Non-pigmented ciliary epithelial cell (primary cell): ENCODE data around the gene GLB1L2.
"Not testable (repeated sequence)": the region's sequence is repeated elsewhere in the genome, so short reads cannot be mapped to it uniquely, and the experiment has no call there.

ENCODE experiments used
- DNase-seq: peaks from one replicate; pipeline ENCODE4 v3.0.0-alpha.2; 2010; ENCODE audit warnings: low read depth

GLB1L2 gene, protein sequence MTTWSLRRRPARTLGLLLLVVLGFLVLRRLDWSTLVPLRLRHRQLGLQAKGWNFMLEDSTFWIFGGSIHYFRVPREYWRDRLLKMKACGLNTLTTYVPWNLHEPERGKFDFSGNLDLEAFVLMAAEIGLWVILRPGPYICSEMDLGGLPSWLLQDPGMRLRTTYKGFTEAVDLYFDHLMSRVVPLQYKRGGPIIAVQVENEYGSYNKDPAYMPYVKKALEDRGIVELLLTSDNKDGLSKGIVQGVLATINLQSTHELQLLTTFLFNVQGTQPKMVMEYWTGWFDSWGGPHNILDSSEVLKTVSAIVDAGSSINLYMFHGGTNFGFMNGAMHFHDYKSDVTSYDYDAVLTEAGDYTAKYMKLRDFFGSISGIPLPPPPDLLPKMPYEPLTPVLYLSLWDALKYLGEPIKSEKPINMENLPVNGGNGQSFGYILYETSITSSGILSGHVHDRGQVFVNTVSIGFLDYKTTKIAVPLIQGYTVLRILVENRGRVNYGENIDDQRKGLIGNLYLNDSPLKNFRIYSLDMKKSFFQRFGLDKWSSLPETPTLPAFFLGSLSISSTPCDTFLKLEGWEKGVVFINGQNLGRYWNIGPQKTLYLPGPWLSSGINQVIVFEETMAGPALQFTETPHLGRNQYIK

DNA sequence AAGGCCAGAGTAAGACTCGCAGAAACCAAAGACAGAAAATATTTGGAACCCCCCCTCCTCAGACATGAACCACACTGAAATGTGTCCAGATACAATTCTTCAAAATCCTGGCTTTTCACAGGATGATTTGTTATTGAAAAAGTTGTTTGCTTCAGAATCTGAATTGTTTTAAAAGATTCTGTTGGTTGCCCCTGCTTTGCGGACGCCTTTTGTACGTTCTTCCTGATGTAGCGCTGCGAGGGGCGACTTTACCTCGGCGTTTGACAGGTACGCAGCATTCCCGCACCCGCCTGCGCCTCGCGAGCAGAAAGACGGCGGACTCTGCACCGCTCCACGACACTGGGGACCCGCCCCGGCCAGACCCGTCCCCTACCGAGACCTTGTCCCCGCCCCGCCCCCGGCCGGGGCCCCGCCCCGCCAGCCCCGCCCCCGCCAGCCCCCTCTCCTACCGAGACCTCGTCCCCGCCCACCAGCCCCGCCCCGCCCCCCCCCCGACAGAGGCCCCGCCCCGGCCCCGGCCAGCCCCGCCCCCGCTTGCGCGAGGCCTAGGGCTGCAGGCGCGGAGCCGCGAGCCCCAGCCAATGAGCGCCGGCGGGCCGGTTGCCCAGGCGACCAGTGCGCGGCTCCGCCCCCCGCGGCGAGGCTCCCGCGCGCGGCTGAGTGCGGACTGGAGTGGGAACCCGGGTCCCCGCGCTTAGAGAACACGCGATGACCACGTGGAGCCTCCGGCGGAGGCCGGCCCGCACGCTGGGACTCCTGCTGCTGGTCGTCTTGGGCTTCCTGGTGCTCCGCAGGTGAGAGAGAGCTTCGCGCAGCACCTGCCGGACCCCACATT is at the start of gene GLB1L2:
Gene GLB1L2, plus strand, starts transcription at position 635 of the 835 bp plus-strand sequence. Its CDS starts 74 bp downstream, at position 709.
- no peak for DNase-seq

DNA sequence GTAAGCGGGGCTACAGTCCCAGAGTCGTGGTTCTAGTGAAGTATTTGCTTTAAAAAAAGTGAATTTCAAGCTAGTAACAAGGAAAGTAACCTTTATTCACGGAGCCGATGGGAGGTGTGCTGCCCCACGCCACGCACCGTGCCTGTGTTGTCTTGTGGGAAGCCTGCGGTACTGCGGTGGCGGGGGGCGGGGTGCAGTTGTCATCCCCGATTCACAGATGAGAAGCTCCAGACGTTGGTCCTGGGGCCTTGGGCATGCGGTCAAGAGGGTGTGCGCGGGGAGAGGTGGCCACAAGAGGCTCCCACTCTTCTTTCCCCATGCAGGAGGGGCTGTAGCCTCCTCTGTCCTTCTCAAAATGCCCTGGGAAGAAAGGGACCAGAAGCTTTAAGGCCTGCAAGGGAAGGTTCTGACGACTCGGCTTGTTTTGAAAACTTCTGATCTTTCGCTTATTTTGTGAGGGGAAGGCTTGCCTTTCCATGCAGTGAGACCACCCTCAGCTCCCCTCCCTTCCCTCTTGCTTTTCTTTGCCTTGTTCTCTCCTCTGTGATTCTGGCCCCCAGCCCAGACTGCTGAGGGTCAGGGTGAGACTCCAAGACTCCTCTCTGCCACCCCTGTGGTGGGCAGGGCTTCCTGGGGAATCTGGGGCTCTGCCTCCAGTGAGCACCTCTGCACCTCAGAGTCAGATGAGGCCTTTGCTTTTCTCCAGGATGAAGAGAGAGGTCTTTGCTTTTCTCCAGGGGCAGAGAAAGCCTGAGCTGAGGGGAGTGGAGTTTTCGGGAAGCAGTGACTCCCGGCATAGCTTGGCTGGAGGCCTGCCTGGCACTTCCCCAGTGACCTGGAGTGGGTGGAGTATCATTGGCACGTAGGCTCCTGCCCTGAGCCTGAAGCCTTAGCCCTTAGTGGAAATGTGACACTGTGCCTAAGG is 49.4 kb upstream of the GLB1L2 start:
- DNase-seq = no peak

DNA sequence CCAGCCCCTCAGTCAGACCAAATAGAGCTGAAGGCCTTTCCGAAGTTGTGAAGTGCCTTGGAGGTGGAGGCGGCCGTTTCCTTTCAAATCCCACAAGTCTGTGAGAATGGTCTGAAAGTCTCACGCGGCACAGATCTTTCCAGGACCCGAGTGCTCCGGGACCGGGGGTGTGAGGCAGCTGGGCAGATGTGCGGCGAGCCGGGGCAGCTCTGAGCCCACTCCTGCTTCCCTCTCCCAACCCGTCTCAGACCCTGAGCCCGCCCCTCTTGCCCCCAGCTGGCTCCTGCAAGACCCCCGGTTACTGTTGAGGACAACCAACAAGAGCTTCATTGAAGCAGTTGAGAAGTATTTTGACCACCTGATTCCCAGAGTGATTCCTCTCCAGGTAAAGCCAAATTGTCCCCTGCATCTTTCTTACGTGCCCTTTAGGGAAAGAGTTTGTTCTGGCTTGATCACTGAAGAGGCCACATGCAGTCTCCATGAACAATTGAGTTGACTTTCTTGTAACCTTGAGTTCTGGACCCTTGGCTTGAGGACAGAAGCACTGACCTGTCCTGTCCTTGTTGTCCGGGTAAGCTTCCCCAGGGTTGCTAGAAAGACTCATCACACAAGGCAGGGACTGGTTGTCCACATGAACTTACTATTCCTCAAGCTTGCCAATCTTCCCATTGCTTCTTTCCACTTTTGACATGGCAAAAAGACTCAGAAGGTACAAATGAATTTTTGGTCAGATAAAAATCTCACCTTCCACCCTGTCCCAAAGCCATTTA is 48.1 kb upstream of the GLB1L2 start:
- no peak for DNase-seq

DNA sequence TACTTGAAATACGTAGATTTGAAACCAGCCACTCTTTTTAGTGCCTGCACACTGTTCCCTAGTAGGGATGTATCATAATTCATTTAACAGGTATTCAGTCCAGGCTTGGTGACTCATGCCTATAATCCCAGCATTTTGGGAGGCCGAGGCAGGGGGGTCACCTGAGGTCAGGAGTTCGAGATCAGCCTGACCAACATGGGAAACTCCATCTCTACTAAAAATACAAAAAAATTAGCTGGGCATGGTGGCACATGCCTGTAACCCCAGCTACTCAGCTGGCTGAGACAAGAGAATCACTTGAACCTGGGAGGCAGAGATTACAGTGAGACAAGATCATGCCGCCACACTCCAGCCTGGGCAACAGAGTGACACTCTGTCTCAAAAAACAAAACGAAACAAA is 47.4 kb upstream of the GLB1L2 start:
- DNase-seq = not testable (repeated sequence)

DNA sequence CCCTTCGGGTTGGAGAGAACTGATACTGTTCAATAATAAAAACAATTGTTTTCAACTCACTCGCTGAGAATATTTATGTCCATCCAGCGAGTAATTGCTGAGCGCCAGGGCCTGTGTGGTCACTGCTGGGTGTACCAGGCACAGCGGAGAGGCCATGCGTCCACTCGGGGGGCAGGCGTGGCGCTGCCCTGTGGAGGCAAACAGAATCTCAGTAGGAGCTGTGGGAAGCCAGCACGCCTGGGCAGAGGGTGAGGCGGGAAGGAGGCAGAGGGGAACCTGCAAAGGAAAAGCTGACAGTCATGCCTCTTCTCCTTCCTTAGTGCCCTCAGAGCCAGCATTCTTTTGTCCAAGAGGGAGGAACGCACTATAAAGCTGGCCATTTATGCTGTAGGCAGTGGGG is 44.2 kb upstream of the GLB1L2 start:
- no peak for DNase-seq

DNA sequence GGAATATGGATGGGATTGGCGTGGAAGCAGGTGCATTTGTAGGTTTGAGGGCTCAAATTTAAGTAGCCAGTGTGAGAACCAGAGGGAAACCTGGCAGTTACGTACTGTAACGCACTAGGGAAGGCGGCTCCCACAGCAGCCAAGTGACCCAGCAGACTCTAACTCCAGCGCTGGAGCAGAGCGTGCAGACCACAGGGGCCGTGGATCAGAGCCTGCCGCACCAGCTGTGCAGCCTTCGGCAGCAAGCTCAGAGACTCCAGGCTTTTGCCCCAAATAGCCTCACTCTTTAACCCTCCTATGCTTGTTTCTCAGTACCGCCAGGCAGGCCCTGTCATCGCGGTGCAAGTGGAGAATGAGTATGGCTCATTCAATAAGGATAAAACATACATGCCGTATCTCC is 43.3 kb upstream of the GLB1L2 start:
- no peak for DNase-seq

DNA sequence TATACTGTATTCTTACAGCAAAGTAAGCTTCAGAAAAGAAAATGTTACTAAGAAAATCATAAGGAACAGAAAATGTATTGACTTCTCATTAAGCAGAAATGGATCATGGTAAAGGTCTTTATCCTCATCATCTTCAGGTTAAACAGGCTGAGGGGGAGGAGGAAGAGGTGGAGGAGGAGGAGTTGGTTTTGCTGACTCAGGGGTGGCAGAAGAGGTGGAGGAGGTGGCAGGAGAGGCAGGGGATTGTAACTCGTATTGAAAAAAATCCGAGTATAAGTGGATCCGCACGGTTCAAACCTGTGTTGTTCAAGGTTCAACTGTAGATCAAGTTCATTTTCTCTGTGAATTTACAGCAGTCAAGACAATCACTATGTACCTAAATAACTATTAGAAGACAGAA is 42.6 kb upstream of the GLB1L2 start:
- DNase-seq = no peak

DNA sequence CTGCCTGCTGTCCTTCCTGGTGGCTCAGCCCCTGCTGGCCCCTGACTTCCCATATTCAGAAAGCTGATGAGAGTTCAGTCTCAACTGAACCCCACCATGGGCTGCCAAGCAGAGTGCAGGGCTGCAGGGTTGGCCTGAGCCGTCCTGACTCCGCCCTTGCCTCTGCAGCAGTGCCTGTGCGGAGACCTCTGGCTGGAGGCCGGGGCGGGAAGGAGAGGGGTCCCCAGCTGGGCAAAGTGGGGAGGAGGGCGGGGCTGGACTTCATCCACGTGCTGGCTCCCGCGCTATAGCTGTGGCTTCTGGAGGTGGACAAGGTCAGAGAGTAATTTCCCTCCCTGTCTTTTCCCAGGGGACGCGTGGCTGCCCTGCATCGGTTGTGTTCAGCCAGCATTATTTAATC is 42.0 kb upstream of the GLB1L2 start:
- no peak for DNase-seq

DNA sequence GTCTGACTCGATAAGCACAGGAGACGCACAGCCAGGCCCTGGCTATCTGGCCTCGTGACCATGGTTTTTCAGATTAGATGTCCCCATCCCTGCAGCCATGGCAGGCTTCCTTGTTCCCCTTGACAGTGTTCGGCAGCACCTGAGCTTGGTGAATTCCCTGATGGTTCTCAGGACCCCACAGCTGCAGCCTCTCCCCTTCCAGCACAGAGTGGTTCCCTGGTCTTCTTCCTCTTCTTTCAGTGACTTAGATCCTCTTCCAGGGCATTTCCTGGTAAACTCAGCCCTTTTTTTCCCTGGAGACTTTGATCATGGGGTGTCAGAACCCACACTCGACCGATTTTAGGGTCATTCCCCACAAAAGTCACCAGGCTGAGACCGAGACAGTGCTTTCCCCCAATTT is 41.1 kb upstream of the GLB1L2 start:
- no peak for DNase-seq

DNA sequence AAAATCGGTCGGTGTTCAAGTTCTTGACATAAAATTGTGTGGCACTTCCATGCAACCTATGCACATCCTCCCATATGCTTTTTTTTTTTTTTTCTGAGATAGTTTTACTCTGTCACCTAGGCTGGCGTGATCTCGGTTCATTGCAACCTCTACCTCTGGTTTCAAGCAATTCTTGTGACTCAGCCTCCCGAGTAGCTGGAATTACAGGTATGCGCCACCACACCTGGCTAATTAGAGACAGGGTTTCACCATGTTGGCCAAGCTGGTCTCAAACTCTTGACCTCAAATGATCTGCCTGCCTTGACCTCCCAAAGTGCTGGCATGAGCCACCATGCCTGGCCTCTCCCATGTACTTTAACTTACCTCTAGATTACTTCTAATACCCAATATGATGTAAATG is 40.6 kb upstream of the GLB1L2 start:
- DNase-seq = no peak

DNA sequence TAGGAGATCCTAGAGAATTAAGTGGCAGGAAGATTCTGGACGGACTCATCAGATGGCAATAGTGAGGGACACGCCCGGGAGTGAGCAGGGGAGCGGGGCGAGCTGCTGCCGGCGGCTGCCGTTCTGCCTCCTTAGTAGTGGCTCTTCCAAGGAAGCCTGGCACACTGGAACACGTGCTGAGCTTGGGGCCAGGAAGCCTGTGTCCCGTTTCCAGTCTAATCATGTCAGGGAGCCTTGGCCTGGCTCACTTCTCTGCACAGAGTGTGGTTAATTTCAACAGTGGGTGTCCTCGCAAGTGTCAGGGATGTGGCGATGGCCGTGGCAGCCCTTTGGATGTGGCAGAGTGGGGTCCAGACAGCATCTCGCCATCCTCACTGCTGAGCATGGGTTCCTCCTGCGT is 39.1 kb upstream of the GLB1L2 start:
- DNase-seq = no peak

DNA sequence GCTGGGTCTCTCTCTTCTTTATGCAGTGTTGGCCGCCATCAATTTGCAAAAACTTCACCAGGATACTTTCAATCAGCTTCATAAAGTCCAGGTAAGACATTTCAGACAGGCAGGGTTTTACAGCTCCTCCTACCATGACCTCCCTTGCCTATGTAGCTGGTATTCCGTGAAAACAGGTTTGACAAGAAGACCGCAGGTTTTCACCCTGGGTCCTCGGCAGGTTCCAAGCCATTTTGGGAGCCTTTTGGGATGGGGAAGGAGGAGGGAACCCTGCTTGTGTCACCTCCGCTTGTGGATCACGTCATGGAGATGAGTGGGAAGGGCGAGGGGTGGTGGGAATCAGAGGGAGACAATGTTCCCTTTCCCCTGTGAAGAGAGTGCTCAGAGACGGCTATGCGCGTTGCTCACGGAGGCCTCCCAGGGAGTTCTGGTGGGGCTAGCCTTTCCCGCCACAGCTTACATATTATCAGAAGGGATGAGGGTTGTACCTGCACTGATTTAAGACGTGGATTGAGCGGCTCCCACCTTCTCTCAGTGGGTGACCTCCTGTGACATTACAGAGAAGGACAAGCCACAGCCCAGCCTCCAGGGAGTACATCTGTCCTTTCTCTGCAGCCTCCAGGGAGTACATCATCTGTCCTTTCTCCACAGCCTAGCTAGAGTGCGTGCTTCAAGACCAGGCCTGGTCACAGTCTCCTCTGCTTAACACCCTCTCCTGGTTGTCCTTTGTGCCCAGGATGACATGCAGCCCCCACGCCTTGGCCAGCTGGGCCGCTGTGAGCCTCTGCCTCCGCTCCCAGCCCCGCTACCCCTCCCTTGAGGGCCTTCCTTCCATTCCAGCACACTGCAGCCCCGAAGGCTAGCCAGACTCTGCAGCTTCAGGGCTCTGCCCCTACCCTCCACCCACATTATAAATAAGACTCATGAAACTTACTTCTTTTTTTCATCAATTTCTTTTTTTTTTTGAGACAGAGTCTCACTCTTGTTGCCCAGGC is 38.4 kb upstream of the GLB1L2 start:
- DNase-seq = no peak

DNA sequence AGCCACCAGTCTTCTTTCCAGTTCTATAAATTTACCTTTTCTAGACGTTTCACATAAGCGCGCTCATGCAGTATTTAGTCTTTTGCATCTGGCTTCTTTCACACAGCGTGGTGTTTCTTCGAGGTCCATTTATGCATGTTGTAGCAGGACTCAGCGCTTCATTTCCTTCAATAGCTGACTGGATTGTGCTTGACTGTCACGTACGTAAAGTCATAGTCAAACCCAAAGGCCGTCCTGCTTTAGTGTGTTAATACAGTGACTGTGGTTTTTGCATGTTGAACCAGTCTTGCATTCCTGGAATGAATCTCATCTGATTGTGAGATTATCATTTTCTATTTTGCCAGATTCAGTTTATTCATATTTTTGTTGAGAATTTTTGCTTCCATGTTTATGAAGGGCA is 37.1 kb upstream of the GLB1L2 start:
- DNase-seq = no peak

DNA sequence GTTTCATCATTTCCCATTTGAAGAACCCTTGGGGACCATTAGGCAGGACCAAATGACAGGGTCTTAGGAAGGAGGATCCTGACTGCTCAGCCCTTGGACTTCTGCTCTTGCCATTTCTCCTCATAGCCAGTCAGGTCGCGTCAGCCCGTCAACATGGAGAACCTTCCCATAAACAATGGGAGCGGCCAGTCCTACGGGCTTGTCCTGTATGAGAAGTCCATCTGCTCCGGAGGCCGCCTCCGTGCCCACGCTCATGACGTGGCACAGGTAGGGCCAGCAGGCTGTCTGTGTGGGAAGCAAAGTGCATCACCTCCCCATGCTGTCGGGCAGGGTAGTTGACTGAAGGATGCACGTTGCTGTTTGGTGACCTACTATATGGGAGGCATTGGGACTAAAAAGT is 19.6 kb upstream of the GLB1L2 start:
- DNase-seq = no peak

DNA sequence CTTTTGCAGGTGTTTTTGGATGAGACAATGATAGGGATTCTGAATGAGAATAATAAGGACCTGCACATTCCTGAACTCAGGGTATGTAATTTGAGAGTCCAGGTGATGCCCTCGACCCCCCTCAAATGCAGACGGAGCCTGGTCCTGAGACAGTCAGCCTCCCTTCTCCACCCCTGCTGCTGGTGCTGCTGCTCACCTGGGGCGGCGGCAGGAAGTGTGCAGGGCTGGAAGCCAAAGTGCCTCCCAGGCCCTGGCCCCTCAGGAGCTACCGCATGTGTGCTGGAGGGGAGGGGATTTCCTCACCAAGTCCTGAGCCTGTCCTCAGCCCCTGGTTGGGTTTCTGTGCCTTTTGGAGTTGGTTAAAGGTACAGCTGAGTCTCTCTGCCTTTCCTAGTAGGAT is 19.0 kb upstream of the GLB1L2 start:
- no peak for DNase-seq

DNA sequence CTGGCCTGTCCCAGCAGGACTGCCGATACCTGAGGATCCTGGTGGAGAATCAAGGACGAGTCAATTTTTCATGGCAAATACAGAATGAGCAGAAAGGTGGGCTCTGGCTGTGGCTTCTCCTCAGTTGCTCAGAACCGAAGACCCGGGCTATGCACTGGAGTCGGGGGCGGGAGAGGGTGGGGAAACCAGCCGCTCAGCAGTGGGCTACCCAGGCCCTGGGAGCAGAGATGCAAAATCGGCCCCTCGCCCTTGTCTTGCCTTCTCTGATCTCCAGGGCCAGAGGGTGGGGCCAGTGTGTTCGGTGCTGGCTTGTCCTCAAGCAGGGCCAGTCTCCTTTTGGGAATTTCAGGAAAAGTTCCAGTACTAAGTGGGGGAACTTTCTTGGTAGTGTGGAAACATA is 18.4 kb upstream of the GLB1L2 start:
- DNase-seq = no peak

DNA sequence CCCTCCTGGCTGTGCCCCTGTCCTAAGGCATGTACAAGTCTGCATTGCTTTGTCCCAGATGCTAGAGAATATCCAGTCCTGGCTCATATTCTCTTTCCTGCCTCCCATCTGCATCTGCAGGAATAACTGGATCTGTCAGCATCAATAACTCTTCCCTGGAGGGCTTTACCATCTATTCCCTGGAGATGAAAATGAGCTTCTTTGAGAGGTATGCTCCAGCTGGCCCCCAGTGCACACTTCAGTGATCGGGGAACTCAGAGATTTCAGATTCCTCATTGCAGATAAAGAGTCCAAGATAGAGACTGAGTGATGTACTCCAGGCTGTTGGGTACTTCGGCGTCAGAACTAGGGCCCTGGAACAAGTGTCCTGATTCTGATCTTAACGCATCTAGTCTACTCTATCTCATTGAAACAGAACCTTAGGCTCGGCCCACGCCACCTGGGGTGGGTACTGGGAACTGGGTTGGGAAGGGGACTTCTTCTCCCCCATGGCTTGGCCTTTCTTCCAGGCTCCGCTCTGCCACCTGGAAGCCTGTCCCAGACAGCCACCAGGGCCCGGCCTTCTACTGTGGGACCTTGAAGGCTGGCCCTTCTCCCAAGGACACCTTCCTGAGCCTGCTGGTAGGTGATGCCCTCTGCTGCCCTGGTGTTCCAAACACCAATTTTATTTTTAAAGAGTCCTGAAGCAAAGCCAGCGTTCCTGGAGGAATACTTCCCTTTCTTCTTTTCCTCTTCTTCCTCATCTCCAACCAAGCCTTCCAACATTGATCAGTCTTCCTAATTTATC is 17.8 kb upstream of the GLB1L2 start:
- DNase-seq = no peak

DNA sequence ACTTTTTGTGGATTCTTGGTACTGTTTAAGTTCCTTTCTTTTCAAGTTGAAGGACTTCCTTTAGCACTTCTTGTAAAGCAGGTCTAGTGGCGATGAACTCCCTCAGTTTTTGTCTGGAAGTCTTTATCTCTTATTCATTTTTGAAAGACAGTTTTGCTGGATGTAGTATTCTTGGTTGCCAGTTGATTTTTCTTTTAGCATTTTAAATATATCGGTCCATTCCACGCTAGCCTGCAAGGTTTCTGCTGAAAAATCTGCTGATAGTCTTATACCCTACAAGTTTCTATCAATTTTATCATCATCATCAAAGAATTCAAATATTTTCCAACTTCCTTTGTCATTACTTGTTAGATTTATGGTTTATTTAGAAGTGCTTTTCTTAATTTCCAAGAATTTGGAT is 14.7 kb upstream of the GLB1L2 start:
- no peak for DNase-seq

DNA sequence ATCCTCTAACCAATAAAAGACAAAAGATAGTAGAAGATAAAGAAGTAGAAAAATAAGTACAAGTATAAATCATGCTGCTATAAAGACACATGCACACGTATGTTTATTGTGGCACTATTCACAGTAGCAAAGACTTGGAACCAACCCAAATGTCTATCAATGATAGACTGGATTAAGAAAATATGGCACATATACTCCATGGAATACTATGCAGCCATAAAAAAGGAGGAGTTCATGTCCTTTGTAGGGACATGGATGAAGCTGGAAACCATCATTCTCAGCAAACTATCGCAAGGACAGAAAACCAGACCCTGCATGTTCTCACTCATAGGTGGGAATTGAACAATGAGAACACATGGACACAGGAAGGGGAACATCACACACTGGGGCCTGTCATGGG is 10.4 kb upstream of the GLB1L2 start:
- DNase-seq = not testable (repeated sequence)
